ENCODE results near the gene SHKBP1. TPM values are rescaled to one million over a fixed set of nuclear protein-coding genes. Genes with fewer than 3 reads are reported as not detected.

The SHKBP1 gene
- total and polyA plus RNA-seq, 2 experiments from 2014 or later, result 36.3 to 62.2 TPM

GRCh38 chr19:40553885-40554857, 22.5 kb upstream of the SHKBP1 start:
- Histone ChIP-seq H3K36me3 (ENCODE audit: low read depth) (no peaks in the 10 kb centered on the region), H4K20me1 (ENCODE audit: insufficient read depth) (no peaks in the 10 kb centered on the region), H3F3A (ENCODE audit: insufficient read depth) (no peaks in the 10 kb centered on the region), H3K9ac (no peak overlapping the region), H3K9me3 (ENCODE audit: low read depth) (no peaks in the 10 kb centered on the region), H3K79me2 (ENCODE audit: insufficient read depth) (no peaks in the 10 kb centered on the region), H3K4me3 (no peak overlapping the region), H3K27me3 (replicated peaks; ENCODE audit: insufficient read depth) (peaks cover 28% of the 10 kb centered on the region), H3K9me2 (ENCODE audit: insufficient read depth) (no peaks in the 10 kb centered on the region), H3K27ac (no peak overlapping the region), H2AFZ (no peak overlapping the region), H3K4me1 (ENCODE audit: insufficient read depth) (no peaks in the 10 kb centered on the region), H3K4me2 (ENCODE audit: unreplicated experiment) (no peak overlapping the region)
- TF ChIP-seq EZH2 (IDR thresholded peaks at IDR 0.05; ENCODE audit: insufficient read depth, poor library complexity, severe bottlenecking) (no peak), EZH2phosphoT487 (IDR thresholded peaks at IDR 0.05; ENCODE audit: insufficient read depth, low read depth) (no peak)
- WGBS, 2 experiments (ENCODE audit: low coverage in 1 of 2, low lambda C conversion rate in 2 of 2, missing lambda C conversion rate in 2 of 2), result 28 to 30% methylated on average over 64 to 69 of the region's 69 CpGs
- DNase-seq, result no peak
- in situ Hi-C loops (cut with MboI), result no loop called here

GRCh38 chr19:40555978-40556689, 20.5 kb upstream of the SHKBP1 start:
- no peaks in the 10 kb centered on the region for H3F3A ChIP-seq (ENCODE audit: insufficient read depth)
- TF ChIP-seq EZH2phosphoT487 (IDR thresholded peaks at IDR 0.05; ENCODE audit: insufficient read depth, low read depth) (no peak), EZH2 (IDR thresholded peaks at IDR 0.05; ENCODE audit: insufficient read depth, poor library complexity, severe bottlenecking) (no peak)
- no peaks in the 10 kb centered on the region for H3K4me1 ChIP-seq (ENCODE audit: insufficient read depth)
- H3K27me3 ChIP-seq (replicated peaks; ENCODE audit: insufficient read depth), result peaks cover 28% of the 10 kb centered on the region
- no peak overlapping the region for H2AFZ ChIP-seq
- 65 to 72% methylated on average over 17 of the region's 17 CpGs for WGBS, 2 experiments (ENCODE audit: low coverage in 1 of 2, low lambda C conversion rate in 2 of 2, missing lambda C conversion rate in 2 of 2)
- no peaks in the 10 kb centered on the region for H3K36me3 ChIP-seq (ENCODE audit: low read depth)
- no peaks in the 10 kb centered on the region for H3K79me2 ChIP-seq (ENCODE audit: insufficient read depth)
- H3K9ac ChIP-seq, result no peak overlapping the region
- no peak for DNase-seq
- no peaks in the 10 kb centered on the region for H3K9me3 ChIP-seq (ENCODE audit: low read depth)
- H3K4me3 ChIP-seq, result no peak overlapping the region
- in situ Hi-C loops (cut with MboI), result no loop called here
- H3K27ac ChIP-seq, result no peak overlapping the region
- H4K20me1 ChIP-seq (ENCODE audit: insufficient read depth), result no peaks in the 10 kb centered on the region
- H3K4me2 ChIP-seq (ENCODE audit: unreplicated experiment), result no peak overlapping the region
- no peaks in the 10 kb centered on the region for H3K9me2 ChIP-seq (ENCODE audit: insufficient read depth)

GRCh38 chr19:40556953-40557530, 19.6 kb upstream of the SHKBP1 start:
- TF ChIP-seq EZH2phosphoT487 (IDR thresholded peaks at IDR 0.05; ENCODE audit: insufficient read depth, low read depth) (no peak), EZH2 (IDR thresholded peaks at IDR 0.05; ENCODE audit: insufficient read depth, poor library complexity, severe bottlenecking) (no peak)
- H3K36me3 ChIP-seq (ENCODE audit: low read depth), result no peaks in the 10 kb centered on the region
- no peaks in the 10 kb centered on the region for H4K20me1 ChIP-seq (ENCODE audit: insufficient read depth)
- no peaks in the 10 kb centered on the region for H3K9me2 ChIP-seq (ENCODE audit: insufficient read depth)
- in situ Hi-C loops (cut with MboI), result no loop called here
- H3K4me2 ChIP-seq (ENCODE audit: unreplicated experiment), result no peak overlapping the region
- H3K27ac ChIP-seq, result no peak overlapping the region
- no peak for DNase-seq
- no peak overlapping the region for H2AFZ ChIP-seq
- 75 to 81% methylated on average over 22 to 23 of the region's 24 CpGs for WGBS, 2 experiments (ENCODE audit: low coverage in 1 of 2, low lambda C conversion rate in 2 of 2, missing lambda C conversion rate in 2 of 2)
- no peaks in the 10 kb centered on the region for H3K9me3 ChIP-seq (ENCODE audit: low read depth)
- no peaks in the 10 kb centered on the region for H3K79me2 ChIP-seq (ENCODE audit: insufficient read depth)
- no peak overlapping the region for H3K9ac ChIP-seq
- no peak overlapping the region for H3K4me3 ChIP-seq
- H3K27me3 ChIP-seq (replicated peaks; ENCODE audit: insufficient read depth), result peaks cover 28% of the 10 kb centered on the region
- H3K4me1 ChIP-seq (ENCODE audit: insufficient read depth), result no peaks in the 10 kb centered on the region
- H3F3A ChIP-seq (ENCODE audit: insufficient read depth), result no peaks in the 10 kb centered on the region

- H3K27me3 ChIP-seq (replicated peaks; ENCODE audit: insufficient read depth), result peaks cover 11% of the 10 kb centered on the region; the same call in 1 of the 2 replicates
- H3K4me2 ChIP-seq (ENCODE audit: unreplicated experiment), result no peak overlapping the region
- H3K27ac ChIP-seq, result no peak overlapping the region
- H3F3A ChIP-seq (ENCODE audit: insufficient read depth), result no peaks in the 10 kb centered on the region
- H2AFZ ChIP-seq, result no peak overlapping the region
- no peak overlapping the region for H3K9ac ChIP-seq
- H3K9me2 ChIP-seq (ENCODE audit: insufficient read depth), result no peaks in the 10 kb centered on the region
- in situ Hi-C loops (cut with MboI), result no loop called here
- H3K4me3 ChIP-seq, result no peak overlapping the region
- H3K4me1 ChIP-seq (ENCODE audit: insufficient read depth), result no peaks in the 10 kb centered on the region
- no peaks in the 10 kb centered on the region for H3K9me3 ChIP-seq (ENCODE audit: low read depth)
- no peaks in the 10 kb centered on the region for H4K20me1 ChIP-seq (ENCODE audit: insufficient read depth)
- H3K36me3 ChIP-seq (ENCODE audit: low read depth), result no peaks in the 10 kb centered on the region
- H3K79me2 ChIP-seq (ENCODE audit: insufficient read depth), result no peaks in the 10 kb centered on the region
- DNase-seq, result no peak
- 84 to 93% methylated on average over 3 of the region's 3 CpGs for WGBS, 2 experiments (ENCODE audit: low coverage in 1 of 2, low lambda C conversion rate in 2 of 2, missing lambda C conversion rate in 2 of 2)
- TF ChIP-seq EZH2phosphoT487 (IDR thresholded peaks at IDR 0.05; ENCODE audit: insufficient read depth, low read depth), result no peak
- TF ChIP-seq EZH2 (IDR thresholded peaks at IDR 0.05; ENCODE audit: insufficient read depth, poor library complexity, severe bottlenecking), result no peak
Measured at GRCh38 chr19:40559394-40559793, 17.3 kb upstream of the SHKBP1 start.

Measured in GM23248 (cell line).